Measurements from ENCODE around the gene PLA2G2F.

PLA2G2F gene

GRCh38 chr1:20138961-20139550 lies at the start of gene PLA2G2F:
TSS of gene PLA2G2F (plus strand) at chr1:20139323. CDS start at chr1:20139428, 105 bp downstream.
- H3K4me3 ChIP-seq (ENCODE audit: low read depth, low read length): no peak within 1 kb of the TSS
- TF ChIP-seq CTCF (IDR thresholded peaks at IDR 0.05; ENCODE audit: borderline replicate concordance, insufficient read depth, low read depth, low read length): no peak

GRCh38 chr1:20089328-20090077 lies 49.6 kb upstream of the PLA2G2F start:
- TF ChIP-seq CTCF (IDR thresholded peaks at IDR 0.05; ENCODE audit: borderline replicate concordance, insufficient read depth, low read depth, low read length): no peak
- no peak overlapping the region for H3K4me3 ChIP-seq (ENCODE audit: low read depth, low read length)

GRCh38 chr1:20090119-20090518 lies 49.0 kb upstream of the PLA2G2F start:
- no peak overlapping the region for H3K4me3 ChIP-seq (ENCODE audit: low read depth, low read length)
- TF ChIP-seq CTCF (IDR thresholded peaks at IDR 0.05; ENCODE audit: borderline replicate concordance, insufficient read depth, low read depth, low read length): no peak

- no peak for TF ChIP-seq CTCF (IDR thresholded peaks at IDR 0.05; ENCODE audit: borderline replicate concordance, insufficient read depth, low read depth, low read length)
- no peak overlapping the region for H3K4me3 ChIP-seq (ENCODE audit: low read depth, low read length)
Measured at GRCh38 chr1:20090641-20091040, 48.5 kb upstream of the PLA2G2F start.

GRCh38 chr1:20093303-20093702 lies 45.8 kb upstream of the PLA2G2F start:
- no peak for TF ChIP-seq CTCF (IDR thresholded peaks at IDR 0.05; ENCODE audit: borderline replicate concordance, insufficient read depth, low read depth, low read length)
- no peak overlapping the region for H3K4me3 ChIP-seq (ENCODE audit: low read depth, low read length)

- TF ChIP-seq CTCF (IDR thresholded peaks at IDR 0.05; ENCODE audit: borderline replicate concordance, insufficient read depth, low read depth, low read length): no peak
- no peak overlapping the region for H3K4me3 ChIP-seq (ENCODE audit: low read depth, low read length)
Measured at GRCh38 chr1:20093940-20094391, 45.2 kb upstream of the PLA2G2F start.
